GM19463 (cell line): ENCODE measurements around the gene DNAJB8.

Experiments used
- ATAC-seq: cut with Tn5 transposase; IDR thresholded peaks from one replicate; pipeline ENCODE4 v1.9.1; 2021; ENCODE audit warnings: mild to moderate bottlenecking, moderate library complexity; ENCODE audit not compliant: unreplicated experiment

Gene DNAJB8

GRCh38 chr3:128468791-128469527 lies 2.3 kb upstream of the DNAJB8 start:
- no peak for ATAC-seq

- no peak for ATAC-seq
These were observed 1.6 kb upstream of the DNAJB8 start for GRCh38 chr3:128468285-128468790.

- no peak for ATAC-seq
These were observed 2.0 kb downstream of the DNAJB8 start for GRCh38 chr3:128464702-128465101.

GRCh38 chr3:128464188-128464587 lies 2.5 kb downstream of the DNAJB8 start:
- no peak for ATAC-seq

- ATAC-seq, result no peak
These were observed 2.9 kb downstream of the DNAJB8 start for GRCh38 chr3:128463771-128464170.

- ATAC-seq, result no peak
These were observed 3.3 kb downstream of the DNAJB8 start for GRCh38 chr3:128463354-128463753.

GRCh38 chr3:128462931-128463330 lies 3.8 kb downstream of the DNAJB8 start:
- no peak for ATAC-seq

- ATAC-seq, result no peak
These were observed 4.3 kb downstream of the DNAJB8 start for GRCh38 chr3:128462341-128462910.

GRCh38 chr3:128461731-128462130 lies 5.0 kb downstream of the DNAJB8 start:
- ATAC-seq, result no peak

- no peak for ATAC-seq
These were observed 7.2 kb downstream of the DNAJB8 start for GRCh38 chr3:128459461-128459820.

- ATAC-seq, result no peak
These were observed 7.8 kb downstream of the DNAJB8 start for GRCh38 chr3:128458746-128459460.

GRCh38 chr3:128457937-128458336 lies 8.8 kb downstream of the DNAJB8 start:
- ATAC-seq, result no peak

- ATAC-seq, result no peak
These were observed 9.6 kb downstream of the DNAJB8 start for GRCh38 chr3:128456776-128457715.

GRCh38 chr3:128455786-128456748 lies 10.6 kb downstream of the DNAJB8 start:
- no peak for ATAC-seq

- ATAC-seq, result no peak
These were observed 11.6 kb downstream of the DNAJB8 start for GRCh38 chr3:128455116-128455515.

GRCh38 chr3:128454310-128454618 lies 12.4 kb downstream of the DNAJB8 start:
- no peak for ATAC-seq

- ATAC-seq, result no peak
These were observed 13.0 kb downstream of the DNAJB8 start for GRCh38 chr3:128453501-128454309.

GRCh38 chr3:128452678-128453275 lies 13.9 kb downstream of the DNAJB8 start:
- no peak for ATAC-seq

GRCh38 chr3:128452120-128452519 lies 14.6 kb downstream of the DNAJB8 start:
- no peak for ATAC-seq
